Activated B cell treated with CpG ODN at 0.5 μM for 24 hours (primary cell): ENCODE measurements around the gene ARHGAP21. TPM values are rescaled to one million over a fixed set of nuclear protein-coding genes. Genes with fewer than 3 reads are reported as not detected.

Source experiments
- ATAC-seq: fragments of 200-7000 bp; cut with Tn5 transposase; one replicate; pipeline ENCODE4 v1.10.0; 2021; ENCODE audit warnings: low read depth, mild to moderate bottlenecking, moderate library complexity
- CTCF ChIA-PET: fragments of 350-600 bp; sonication (Branson Sonifier 250); formaldehyde crosslinking; loops from one replicate; lab custom pipeline; 2021; ENCODE audit warnings: antibody characterized with exemption; lab: Charles Lee
- POLR2A ChIA-PET: fragments of 350-600 bp; sonication (Branson Sonifier 250); formaldehyde crosslinking; loops from one replicate; lab custom pipeline; 2021; ENCODE audit warnings: antibody characterized with exemption; lab: Charles Lee
- DNase-seq: peaks from one replicate; pipeline ENCODE4 v3.0.0; 2022
- H3K27ac Mint-ChIP-seq: one replicate; pipeline ENCODE4 v1.8.0; 2020; ENCODE audit warnings: mixed read lengths
- H3K27me3 Mint-ChIP-seq: one replicate; pipeline ENCODE4 v1.8.0; 2021; ENCODE audit warnings: mixed read lengths
- H3K36me3 Mint-ChIP-seq: one replicate; pipeline ENCODE4 v1.8.0; 2021; ENCODE audit warnings: low read depth, mixed read lengths
- H3K4me1 Mint-ChIP-seq: one replicate; pipeline ENCODE4 v1.8.0; 2021; ENCODE audit warnings: mixed read lengths
- H3K4me3 Mint-ChIP-seq: one replicate; pipeline ENCODE4 v1.8.0; 2020; ENCODE audit warnings: mild to moderate bottlenecking, mixed read lengths
- H3K9me3 Mint-ChIP-seq: one replicate; pipeline ENCODE4 v1.8.0; 2020; ENCODE audit warnings: mixed read lengths
- intact Hi-C: fragments of 100-400 bp; cut with micrococcal nuclease; formaldehyde crosslinking; loops from one replicate; pipeline ENCODE4 v1.15.1; 2024
- total RNA-seq: library from RNA; stranded (reverse); gene quantifications from 2 replicates; pipeline ENCODE4 v1.2.3, GENCODE V29; 2022
- TF ChIP-seq, protein P1 (sequence below): fragments of 200-600 bp; IDR thresholded peaks from one replicate; pipeline ENCODE4 v1.8.0; 2022; ENCODE audit warnings: antibody characterized with exemption, mild to moderate bottlenecking

The ARHGAP21 gene
- total RNA-seq, 1 donor from 2014 or later = 20.8 TPM

DNA sequence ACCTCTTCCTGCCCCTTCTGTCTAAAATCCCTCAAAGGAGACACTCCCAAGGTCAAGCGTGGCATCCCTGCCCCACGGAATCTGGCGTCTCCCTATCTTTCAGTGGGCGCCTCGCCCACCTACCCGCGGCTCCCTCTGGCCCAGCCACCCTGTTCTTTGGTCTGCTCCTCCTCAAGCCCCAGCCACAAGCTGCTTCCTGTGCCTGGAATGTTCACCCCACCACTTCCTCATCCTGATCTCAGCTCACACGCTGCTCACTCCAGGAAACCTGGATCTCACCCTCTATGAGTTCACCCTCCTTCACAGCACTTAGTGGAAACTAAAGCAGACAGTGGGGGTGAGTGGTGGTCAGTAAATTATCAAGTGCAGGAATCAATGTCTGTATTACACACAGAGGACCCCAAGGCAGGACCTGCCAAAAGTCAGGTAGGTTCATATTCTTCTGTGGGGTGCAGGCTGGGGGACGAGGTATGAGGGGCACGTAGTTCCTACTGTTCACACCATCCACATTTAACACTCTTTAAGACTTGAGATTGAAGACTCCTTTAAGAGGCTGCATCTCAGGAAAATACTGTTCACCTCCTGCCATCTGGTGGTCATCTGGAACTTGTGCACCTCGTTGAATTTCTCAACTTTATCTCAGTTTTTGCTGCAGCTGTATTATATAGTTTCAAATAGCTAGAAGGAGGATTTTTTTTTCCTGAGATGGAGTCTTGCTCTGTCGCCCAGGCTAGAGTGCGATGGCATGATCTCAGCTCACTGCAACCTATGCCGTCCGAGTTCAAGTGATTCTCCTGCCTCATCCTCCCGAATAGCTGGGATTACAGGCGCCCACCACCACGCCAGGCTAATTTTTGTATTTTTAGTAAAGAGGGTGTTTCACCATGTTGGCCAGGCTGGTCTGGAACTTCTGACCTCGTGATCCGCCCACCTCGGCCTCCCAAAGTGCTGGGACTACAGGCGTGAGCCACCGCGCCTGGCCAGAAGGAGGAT, 166.6 kb downstream of the ARHGAP21 start:
- intact Hi-C loops = loop anchor here (10.0 kb wide), 1 partner anchor 1262 kb away; no protein-coding TSS in a partner anchor
- DNase-seq (no peak), ATAC-seq (no peak)
- H3K36me3 Mint-ChIP-seq = no peaks in the 10 kb centered on the region
- ChIA-PET CTCF (interaction anchor here (0.9 to 2.2 kb wide), 3 partner anchors 10 to 1398 kb away, joined by 3 to 6 read pairs (median 3); no protein-coding TSS in a partner anchor), POLR2A (no interaction called here)
- TF ChIP-seq, protein P1, sequence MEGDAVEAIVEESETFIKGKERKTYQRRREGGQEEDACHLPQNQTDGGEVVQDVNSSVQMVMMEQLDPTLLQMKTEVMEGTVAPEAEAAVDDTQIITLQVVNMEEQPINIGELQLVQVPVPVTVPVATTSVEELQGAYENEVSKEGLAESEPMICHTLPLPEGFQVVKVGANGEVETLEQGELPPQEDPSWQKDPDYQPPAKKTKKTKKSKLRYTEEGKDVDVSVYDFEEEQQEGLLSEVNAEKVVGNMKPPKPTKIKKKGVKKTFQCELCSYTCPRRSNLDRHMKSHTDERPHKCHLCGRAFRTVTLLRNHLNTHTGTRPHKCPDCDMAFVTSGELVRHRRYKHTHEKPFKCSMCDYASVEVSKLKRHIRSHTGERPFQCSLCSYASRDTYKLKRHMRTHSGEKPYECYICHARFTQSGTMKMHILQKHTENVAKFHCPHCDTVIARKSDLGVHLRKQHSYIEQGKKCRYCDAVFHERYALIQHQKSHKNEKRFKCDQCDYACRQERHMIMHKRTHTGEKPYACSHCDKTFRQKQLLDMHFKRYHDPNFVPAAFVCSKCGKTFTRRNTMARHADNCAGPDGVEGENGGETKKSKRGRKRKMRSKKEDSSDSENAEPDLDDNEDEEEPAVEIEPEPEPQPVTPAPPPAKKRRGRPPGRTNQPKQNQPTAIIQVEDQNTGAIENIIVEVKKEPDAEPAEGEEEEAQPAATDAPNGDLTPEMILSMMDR = no peak
- no peak overlapping the region for H3K27ac Mint-ChIP-seq
- H3K9me3 Mint-ChIP-seq = no peaks in the 10 kb centered on the region
- peaks cover 5% of the 10 kb centered on the region for H3K27me3 Mint-ChIP-seq
- H3K4me1 Mint-ChIP-seq = no peaks in the 10 kb centered on the region
- no peak overlapping the region for H3K4me3 Mint-ChIP-seq

DNA sequence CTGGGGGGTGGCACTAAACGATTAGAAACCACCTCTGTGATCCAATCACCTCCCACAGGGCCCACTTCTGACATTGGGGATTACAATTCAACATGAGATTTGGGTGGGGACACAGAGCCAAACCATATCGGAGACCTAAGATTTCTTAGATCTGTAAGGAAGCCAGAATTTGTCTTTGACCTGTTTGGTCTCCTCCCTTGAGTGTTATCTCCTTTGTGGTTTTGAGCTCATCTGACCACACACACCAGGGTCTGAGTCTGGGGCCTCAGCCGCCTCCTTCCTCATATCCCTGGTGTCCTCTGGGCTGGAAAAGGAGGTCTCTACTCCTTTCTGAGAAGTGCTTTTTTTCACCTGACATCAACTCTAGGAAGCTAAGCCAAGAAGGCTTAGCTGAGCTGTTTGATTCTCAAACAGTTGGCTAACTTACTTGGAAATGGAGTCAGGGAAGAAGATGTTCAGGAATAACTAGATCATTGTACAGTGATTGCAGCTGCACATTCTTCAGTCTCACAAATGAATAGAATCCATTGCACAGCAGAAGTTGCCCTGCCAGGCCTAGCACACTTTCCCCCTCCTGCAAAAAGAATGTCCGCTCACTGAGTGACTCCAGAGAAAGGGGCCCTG, 167.4 kb downstream of the ARHGAP21 start:
- Mint-ChIP-seq H3K9me3 (no peaks in the 10 kb centered on the region), H3K27ac (no peak overlapping the region), H3K36me3 (no peaks in the 10 kb centered on the region), H3K27me3 (peaks cover 5% of the 10 kb centered on the region), H3K4me3 (no peak overlapping the region), H3K4me1 (no peaks in the 10 kb centered on the region)
- CTCF ChIA-PET = interaction anchor here (2.2 kb wide), 1 partner anchor 1397 kb away, joined by 6 read pairs; no protein-coding TSS in a partner anchor
- intact Hi-C loops = loop anchor here (10.0 kb wide), 1 partner anchor 1261 kb away; no protein-coding TSS in a partner anchor
- POLR2A ChIA-PET = no interaction called here
- DNase-seq (no peak), ATAC-seq (no peak)
- TF ChIP-seq, protein P1 = no peak

DNA sequence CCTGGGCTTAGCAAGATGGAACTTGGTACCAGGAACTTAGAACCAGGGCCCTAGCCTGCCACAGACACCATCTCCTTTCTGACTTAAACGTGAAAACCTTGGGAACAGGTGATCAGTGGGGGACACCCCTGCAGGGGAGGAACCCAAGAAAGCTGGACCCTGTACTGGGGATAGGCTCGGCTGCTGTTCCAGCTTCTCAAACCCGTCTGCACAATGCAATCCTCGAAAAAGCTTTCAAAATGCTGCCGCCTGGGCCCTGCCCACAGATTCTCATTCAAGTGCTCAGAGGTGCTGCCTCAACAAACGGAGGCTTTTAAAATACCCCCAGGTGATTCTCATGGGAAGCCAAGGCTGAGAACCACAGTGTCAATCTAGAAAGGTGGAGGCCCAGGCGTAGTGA, 169.7 kb downstream of the ARHGAP21 start:
- CTCF ChIA-PET = no interaction called here
- POLR2A ChIA-PET = no interaction called here
- ATAC-seq (no peak), DNase-seq (no peak)
- TF ChIP-seq, protein P1 = no peak
- intact Hi-C loops = loop anchor here (10.0 kb wide), 1 partner anchor 1259 kb away; no protein-coding TSS in a partner anchor
- H3K27me3 Mint-ChIP-seq = peaks cover 9% of the 10 kb centered on the region
- no peaks in the 10 kb centered on the region for H3K4me1 Mint-ChIP-seq
- no peaks in the 10 kb centered on the region for H3K9me3 Mint-ChIP-seq
- H3K4me3 Mint-ChIP-seq = no peak overlapping the region
- no peaks in the 10 kb centered on the region for H3K36me3 Mint-ChIP-seq
- H3K27ac Mint-ChIP-seq = no peak overlapping the region

DNA sequence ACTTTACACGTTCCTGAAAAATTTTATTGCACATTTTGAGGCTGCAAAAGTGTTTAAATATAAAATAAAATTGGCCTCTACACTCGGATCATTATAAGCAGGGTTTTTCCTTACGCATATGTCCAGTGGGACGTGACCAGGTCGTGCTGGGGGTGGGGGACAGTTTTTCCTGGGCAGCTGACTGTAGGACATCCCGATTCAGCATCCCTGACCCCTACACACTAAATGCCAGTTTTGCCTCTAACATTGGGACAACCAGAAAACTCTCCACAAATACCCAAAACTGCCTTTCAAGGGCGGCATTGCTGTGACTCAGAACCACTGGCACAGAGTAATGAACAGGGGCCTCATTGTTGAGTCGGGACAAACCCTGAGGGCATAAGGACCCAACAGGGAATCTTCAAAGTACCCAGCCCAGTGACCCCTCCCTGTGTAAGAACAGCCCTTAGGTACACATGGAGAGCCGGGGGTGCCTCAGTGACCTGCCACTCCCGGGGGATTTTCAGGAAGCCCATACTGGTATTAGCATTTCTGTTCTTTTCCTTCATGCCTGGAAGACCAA, 170.6 kb downstream of the ARHGAP21 start:
- POLR2A ChIA-PET = no interaction called here
- intact Hi-C loops = loop anchor here (10.0 kb wide), 1 partner anchor 1258 kb away; no protein-coding TSS in a partner anchor
- H3K36me3 Mint-ChIP-seq = no peaks in the 10 kb centered on the region
- H3K27me3 Mint-ChIP-seq = peaks cover 9% of the 10 kb centered on the region
- H3K9me3 Mint-ChIP-seq = no peaks in the 10 kb centered on the region
- TF ChIP-seq, protein P1 = no peak
- DNase-seq (no peak), ATAC-seq (no peak)
- no peak overlapping the region for H3K4me3 Mint-ChIP-seq
- CTCF ChIA-PET = no interaction called here
- no peak overlapping the region for H3K27ac Mint-ChIP-seq
- H3K4me1 Mint-ChIP-seq = no peaks in the 10 kb centered on the region
